ENCODE measurements around the gene ZIM2.
"Not testable (repeated sequence)": the region's sequence is repeated elsewhere in the genome, so short reads cannot be mapped to it uniquely, and the experiment has no call there.

The ZIM2 gene

DNA sequence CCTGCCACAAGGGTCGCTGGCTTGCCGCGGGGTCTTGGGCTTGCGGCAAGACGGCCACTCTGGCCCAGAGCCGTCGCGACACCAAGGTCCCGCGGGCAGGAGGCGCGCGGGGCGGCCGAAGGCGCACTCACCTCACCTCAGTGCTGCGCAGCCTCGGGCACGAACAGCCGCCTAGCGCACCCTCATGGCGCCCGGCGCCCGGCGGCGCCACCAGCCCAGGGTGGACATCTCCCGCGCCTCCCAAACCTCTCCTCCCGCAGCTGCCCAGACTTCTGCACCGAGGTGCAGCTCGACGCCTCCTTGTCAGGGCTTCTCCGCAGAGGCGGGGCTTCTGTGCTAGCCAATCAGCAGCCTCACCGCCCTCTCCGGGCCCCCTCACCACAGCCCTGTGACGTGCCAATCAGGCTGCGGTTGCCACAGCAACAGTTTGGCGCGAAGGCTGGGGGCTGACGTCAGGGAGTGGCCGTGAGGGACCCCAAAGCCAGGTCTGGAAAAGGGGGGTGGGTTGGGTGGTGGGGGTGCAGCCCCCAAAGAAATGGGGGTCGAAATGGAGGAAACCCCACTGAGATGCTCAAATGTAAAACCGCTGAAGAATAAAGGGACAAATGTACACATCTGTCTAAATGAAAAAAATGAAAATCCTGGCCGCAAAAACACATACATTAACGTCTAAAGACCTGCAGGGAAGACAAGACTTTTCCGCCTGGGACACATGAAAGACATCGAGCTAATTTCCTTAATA is at the start of gene ZIM2, which contains the start of gene PEG3:
Gene ZIM2, minus strand, starts transcription at position 276 of the 742 bp plus-strand sequence. CDS start 16,449 bp downstream, outside the sequence.
Gene PEG3, minus strand, starts transcription at position 276 of the 742 bp plus-strand sequence. CDS start 16,071 bp downstream, outside the sequence.
- no peak for DNase-seq

DNA sequence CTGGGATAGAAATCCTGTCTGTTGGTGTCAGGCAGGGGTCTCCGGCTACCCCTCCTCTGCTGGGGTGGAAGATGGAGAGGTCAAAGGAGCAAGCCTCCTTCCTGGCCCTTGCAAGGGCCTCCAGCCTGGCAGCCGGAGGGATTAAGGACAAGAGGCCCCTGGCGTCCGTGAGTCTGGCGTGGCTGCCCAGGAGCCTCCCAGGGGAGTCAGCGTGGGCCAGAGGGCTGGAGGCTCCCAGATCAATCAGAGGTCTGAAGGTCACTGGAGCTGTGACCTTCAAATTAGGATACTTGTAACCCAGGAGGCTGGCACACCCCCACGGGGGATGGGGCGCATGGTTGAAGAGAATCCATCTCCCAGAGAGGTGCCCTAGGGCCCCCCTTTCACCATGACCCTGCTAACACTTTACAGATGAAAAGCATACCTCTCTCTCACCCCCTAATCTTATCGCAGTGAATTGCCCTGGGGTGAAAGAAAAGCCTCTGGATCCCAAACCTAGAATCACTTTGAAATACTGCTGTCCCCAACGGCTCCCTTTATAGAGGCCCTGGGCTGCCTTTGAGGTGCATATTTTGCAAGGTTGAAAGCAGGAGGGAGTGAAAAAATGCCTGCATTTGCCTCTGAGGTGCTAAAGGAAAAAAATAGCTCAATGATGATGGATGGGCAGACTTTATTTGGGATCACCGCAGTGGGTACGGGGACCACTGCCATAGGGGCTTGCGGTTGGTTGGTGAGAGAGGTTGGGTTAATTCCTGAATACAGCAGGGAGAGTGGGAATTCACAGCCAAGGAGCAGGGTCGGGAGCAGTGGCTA is 44.9 kb upstream of the ZIM2 start:
- DNase-seq: no peak

DNA sequence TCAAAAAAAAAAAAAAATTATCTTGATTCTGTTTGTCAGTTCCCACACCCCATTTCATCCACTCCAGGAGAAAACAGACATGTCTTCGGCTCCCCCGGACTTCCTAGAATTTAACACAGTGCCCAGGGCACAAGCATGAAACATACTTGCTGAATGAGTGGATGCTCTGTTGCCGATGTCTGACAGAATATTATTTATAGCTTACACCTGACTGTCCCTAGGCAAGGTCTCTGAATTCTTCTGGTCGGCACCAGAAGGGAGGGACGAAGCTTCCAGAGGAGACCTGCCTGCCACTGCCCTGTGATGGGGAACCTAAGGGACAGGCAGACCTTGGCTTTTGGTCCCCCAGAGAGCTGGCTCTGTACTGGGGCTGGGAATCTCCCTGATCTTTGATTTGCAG is 43.9 kb upstream of the ZIM2 start:
- DNase-seq: no peak

DNA sequence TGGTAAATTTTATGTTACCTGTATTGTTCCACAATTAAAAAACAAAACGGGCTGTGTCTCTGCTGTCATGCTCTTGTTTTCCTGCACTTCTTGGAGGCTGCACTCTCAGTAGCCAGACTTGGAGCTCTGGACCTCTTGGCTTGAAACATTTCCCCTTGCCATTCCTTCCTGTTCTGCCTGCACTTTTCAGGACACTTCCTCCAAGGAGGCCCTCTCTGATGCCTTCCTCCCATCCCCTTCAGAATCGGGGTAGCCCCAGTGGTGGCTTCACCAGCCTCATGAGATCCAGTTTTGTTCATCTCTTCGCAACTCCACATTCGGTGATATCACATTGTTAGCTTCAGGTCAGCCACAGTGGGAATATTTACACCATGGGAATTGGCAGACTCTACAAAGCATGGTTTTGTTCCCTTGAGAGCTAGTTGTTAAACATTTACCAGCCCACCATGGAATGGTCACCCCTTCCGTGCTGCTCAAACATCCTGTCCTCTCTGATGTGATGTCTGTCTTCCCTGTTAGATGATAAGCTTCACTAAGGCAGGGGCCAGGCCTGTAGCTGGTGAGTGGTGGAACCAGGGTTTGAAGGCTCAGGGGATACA is 40.2 kb upstream of the ZIM2 start:
- no peak for DNase-seq

DNA sequence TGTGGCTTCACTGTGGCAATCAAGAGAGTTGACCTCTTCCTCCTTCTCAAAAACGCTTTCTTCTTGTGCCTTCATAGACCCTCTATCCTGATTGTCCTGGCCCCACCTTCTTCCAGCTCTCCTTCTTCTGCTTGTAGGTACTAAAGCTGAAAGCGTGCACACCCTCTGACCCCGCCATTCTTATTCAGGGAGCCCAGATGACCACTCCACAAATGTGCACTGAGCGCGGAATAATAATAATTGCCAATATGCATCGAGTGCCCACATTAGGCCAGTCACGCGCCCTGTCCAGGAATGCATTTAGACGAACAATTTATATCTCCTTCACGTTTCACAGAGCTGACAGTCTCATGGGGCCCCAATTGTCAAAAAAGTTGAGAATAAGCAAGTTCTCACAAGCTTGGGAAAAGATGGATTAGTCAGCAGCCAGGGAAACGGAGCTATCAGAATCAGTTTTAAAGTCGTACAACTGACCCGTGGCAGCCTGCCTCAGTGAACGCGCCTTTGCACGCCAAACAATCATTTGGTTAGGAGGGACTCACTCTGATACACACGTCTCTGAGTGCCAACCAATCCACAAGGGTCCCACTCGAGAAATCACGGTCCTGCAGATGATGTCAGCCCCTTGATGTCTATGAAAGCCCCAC is 36.7 kb upstream of the ZIM2 start:
- no peak for DNase-seq

DNA sequence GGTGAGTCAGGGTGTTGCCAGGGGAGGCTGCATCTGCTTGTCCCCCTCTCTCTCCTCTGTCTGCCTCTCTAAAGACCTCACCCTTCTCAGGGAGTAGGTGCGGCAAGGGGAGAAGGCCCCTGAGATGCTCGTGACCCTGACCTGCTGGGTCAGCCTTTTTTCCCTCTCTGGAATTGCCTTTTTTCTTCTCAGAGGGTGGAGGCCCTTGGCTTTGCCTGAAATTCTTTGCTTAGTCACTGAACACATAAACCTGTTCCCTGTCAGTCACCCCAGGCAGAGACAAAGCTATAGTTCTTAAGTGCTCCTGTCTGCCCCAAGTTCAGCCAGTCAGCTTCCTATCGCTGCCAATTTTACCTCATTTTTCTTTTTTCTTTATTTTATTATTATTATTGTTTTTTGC is 35.2 kb upstream of the ZIM2 start:
- DNase-seq: no peak

DNA sequence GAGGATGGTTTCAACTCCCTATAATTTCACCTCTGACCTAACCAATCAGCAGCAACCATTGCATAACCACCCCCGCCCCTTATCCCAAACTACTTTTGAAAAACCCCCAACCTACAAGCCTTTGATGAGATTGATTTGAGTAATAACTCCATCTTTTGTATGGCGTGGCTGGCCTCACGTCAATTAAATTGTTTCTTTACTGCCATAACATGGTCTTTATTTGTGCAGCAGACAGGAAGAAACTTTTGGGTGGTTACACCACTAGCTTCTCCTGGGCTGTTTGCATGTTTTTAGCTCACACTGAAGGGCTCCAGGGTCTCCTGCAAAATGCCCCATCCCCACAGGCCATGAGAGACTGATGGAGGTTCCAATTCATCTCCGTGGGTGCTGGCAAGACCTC is 34.0 kb upstream of the ZIM2 start:
- DNase-seq: no peak

DNA sequence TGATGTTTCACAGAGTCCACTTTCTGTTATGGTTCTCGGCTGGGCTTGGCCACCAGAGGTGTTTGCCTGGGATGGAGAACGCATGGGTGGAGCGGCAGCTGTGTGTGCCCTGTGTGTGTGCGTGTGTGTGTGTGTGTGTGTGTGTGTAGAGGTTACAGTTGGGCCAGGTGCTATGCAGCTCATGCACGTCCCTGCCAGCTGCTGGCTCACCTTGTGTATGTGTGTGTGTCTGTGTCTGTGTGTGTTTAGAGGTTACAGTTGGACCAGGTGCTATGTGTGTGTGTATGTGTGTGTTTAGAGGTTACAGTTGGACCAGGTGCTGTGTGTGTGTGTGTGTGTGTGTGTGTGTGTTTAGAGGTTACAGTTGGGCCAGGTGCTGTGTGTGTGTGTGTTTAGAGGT is 33.0 kb upstream of the ZIM2 start:
- DNase-seq: no peak

DNA sequence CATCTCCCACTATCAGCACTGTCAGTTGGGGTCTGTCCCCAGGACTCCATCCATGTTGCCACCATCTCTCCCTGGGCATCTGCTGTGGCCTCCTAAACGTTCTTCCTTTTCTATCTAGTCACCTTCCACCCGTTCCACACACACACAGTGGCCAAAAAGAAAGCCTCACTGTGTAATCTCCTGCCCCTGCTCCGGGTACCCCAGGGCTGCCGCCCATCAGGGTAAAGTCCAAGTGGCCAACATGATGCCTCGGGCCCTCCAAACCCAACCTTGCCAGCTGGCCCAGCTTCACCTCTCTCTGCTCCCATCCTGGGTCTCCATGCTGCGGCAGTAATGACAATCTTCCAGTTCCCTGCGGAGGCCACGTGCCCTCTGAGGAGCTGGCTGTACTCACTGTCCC is 29.4 kb upstream of the ZIM2 start:
- DNase-seq: no peak

DNA sequence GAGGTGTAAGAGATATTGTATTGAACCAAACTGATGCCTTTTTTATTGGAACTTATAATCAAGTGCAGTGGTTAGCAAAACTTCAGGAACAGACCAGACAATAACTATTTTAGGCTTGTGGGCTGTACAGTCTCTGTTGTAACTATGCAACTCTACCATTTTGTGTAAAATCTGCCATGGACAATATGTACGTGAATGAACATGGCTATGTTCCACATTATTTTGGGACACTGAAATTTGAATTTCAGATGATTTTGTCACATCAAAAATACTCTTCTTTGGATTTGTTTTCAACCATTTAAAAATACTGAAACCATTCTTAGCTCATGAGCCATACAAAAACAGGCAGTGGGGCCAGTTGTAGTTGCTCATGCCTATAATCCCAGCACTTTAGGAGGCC is 27.9 kb upstream of the ZIM2 start:
- no peak for DNase-seq

DNA sequence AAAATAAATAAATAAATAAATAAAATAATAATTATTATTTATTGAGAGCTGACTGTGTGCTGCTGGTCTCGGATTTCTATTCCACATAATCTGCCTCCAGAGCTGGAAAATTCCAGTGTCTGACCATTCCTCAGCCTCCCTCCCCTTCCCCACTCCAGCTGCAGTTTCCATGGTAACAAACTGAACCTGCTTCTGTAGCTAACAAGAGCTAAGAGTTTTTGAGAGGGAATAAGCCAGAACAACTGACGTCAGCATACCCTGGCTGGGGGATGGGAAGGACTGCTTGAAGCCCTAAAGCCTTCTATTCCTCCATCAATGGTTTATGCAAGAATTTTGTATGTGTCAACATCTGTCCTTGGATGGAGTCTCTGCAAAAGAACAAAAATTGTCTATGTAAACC is 26.0 kb upstream of the ZIM2 start:
- DNase-seq: no peak

DNA sequence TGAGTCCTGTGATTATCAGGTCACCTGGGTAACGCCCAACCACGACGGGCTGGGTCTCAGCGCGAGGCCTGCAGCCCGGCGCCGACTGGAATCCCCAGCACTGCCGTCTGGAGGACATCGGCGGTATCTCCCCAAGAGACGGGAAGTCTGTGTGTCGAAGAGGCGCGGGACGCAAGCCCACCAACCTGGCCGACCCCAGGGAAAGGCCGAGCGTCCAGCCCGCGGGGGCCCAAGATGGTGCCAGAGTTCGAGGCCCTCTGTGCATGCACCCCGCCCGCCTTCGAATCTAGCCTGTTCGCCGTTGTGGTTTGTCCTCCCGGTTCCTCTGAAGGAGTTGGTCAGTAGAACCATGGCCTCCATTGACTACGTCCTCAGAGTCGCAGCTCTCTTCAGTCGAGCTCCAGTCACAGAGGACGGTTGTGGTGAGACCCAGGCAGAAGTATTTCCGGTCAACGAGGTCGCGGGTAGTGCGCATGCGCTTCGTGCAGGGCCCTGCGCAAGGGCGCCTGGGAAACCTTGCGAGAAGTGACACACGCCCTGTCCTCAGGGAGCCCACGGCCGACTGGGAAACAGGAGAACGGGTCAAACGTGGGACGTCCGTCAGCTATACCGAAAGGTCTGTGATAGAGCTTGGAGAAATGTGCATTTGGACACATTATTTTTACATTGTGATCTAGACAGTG is 24.1 kb upstream of the ZIM2 start:
- no peak for DNase-seq

DNA sequence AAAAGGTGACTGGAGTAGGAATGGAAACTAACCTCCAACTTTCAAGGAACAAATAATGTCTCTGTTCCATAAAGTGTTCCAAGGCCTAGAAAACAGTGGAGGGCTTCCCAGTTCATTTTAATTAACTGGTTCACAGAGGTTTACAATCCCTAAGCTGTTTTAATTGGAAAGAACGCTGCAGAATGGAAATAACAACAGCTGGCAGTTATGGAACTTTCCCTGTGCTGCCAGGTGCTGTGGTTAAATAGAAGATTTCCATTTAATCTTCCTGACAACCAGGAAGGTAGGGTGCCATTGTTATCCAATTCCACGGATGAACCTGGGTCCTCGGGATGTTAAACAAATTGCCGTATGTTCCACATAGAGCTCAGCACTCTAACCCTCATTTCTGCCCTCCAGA is 22.2 kb upstream of the ZIM2 start:
- DNase-seq: no peak

DNA sequence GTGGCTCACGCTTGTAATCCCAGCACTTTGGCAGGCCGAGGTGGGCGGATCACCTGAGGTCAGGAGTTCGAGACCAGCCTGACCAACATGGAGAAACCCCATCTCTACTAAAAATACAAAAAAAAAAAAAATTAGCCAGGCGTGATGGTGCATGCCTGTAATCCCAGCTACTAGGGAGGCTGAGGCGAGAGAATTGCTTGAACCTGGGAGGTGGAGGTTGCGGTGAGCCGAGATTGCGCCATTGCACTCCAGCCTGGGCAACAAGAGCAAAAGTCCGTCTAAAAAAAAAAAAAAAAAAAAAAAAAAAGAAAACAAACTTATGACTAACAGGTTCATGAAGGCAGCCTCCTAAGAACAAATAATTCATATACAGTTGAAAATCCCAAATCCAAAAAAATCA is 19.9 kb upstream of the ZIM2 start:
- DNase-seq: not testable (repeated sequence)

DNA sequence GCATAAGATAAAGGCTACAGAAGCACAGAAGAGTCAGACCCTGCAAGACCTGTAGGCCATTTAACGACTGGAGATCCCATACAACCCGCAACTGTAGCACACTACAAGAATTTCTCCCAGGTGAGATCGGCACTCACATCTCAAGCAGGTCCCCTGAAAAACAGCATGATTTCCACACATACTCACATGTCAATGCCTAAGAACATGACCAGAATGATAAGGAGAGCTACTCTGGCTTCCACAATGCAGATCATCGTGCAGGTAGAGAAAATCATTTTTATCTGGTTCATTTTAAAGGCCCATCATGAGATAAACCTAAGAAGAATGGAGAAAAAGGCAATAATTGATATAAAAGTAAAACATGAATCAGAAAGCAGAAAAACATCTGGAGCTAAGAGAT is 17.5 kb upstream of the ZIM2 start:
- no peak for DNase-seq

DNA sequence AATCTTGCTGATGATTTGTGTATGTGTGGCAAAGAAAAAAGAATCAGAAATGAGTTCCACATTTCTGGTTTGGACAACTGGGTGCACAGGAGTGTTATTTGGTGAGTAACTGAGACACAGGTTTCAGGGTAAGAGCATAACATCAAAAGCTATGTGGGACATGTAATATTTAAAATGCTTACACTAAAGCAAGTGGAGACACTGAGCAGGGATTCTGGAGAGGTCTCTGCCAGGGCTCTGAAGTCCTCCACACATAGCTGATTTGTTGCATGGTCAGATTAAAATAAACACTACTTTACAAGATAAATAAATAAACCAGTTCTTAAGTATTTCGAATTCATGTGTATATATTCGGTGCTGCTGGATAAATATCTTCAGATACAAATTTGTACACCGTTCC is 16.3 kb upstream of the ZIM2 start:
- DNase-seq: no peak

DNA sequence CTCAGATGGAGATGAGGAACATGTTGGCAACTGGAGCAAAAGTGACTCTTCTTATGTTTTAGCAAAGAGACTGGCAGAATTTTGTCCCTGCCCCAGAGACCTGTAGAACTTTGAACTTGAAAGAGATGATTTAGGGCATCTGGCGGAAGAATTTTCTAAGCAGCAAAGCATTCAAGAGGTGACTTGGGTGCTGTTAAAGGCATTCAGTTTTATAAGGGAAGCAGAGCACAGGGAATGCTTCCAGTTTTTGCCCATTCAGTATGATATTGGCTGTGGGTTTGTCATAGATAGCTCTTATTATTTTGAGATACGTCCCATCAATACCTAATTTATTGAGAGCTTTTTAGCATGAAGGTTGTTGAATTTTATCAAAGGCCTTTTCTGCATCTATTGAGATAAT is 11.8 kb upstream of the ZIM2 start:
- not testable (repeated sequence) for DNase-seq

DNA sequence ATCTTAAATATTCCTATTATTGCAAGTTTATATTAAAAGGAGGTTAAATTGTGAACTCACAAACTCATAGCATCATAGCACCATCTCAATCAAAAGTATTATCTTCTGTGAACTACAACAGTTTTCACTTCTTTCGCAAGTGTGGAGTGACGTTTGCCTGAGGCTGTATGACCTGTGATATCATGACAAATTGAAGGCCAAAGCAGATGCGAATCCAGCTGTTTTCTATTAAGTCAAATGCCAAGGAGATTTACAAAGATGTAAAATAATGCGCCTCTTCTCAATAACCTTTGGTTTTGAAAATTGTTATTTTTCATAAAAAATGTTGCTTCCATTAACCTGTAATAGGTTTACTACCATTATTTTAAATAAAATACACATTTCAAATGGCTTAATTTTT is 7.6 kb upstream of the ZIM2 start:
- no peak for DNase-seq

DNA sequence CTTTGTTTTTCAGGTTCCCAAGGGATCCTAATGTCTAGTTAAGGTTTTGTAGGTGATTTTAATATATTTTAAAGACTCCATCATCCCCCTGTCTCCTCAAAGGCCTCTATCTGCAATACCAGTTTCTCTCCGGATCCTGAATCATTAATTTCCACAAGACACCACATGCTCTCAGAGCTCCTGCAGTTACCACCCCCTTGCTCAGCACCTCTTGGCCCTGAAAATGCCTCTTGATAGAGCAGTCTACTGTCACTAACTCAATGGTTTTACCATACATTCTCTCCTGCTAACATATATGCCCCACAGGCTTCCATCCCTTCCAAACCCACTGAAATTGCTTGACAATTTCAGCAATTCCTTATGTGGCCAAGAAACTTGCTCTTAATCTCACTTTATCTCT is 1.9 kb upstream of the ZIM2 start:
- no peak for DNase-seq

DNA sequence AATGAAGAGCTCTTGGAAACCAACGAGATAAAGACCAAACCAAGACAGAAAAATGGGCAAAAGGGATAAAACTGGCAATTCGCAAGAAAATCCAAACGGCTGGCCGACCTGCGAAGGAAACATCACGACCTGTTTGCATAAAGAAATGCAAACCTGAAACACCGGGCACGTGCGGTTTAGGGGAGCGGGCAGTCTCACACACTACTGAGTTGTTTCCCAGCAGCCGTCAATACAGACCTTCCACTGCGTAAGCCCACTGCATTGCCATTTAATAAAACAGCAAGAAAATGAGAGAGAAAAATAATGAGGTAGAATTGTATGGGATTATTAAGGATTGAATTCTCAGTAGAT is 642 bp upstream of the ZIM2 start:
- no peak for DNase-seq

DNA sequence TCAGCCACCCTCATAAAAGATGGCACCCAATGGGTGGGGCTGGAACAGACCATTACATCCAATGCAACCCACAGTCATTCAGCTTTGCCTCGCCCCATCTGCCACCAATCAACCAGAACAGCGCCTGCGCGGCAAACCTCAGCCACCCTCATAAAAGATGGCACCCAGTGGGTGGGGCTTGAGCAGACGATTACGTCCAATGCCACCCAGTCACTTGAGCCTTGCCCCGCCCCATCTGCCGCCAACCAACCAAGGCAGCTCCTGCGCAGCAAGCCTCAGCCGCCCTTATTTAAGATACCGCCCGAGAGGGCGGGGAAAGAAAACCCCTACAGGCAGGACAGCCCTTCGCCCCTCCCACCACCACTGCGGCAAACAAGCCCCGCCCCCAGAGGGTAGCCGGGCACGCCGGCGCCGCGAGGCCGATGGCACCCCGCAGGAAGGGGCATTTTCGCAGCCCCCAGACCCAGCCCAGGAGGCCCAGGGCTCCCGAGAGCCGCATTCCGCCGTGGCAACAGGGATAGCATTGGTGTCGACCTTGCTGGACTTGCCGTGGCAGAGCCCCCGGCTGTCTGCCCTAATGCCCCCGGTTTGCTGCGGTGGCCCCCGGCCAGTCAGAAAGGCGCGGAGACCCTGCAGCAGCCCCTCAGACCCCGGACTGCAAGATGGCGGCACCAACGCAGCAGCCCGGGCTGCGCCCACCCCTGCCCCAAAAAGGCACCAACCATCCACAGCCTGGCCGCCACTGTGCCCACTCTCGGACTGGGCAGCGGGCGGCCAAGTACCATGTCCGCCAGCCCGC is 675 bp downstream of the ZIM2 start:
- no peak for DNase-seq

All from CD4-positive, alpha-beta T cell treated with Interleukin-6 for 4 hours (primary cell).